Measurements from ENCODE around the gene TSPAN6.

DNA sequence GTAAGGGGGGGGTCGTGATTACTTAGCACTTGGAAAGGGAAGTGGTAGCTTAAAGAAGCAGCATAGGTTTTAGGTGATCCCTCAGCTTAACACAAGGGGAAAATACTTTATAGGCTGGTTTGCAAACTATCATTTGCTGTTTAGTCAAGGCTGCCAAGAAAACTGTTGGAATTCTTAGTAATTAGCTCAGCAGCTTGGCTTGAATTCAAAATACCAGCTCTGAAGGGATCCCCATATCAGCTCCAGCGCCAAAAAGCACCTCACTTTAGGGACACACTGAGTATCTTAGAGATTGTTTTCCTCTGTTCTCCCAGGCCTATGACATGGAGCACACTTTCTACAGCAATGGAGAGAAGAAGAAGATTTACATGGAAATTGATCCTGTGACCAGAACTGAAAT is 43.0 kb downstream of the TSPAN6 start:
- TF ChIP-seq, protein P1, sequence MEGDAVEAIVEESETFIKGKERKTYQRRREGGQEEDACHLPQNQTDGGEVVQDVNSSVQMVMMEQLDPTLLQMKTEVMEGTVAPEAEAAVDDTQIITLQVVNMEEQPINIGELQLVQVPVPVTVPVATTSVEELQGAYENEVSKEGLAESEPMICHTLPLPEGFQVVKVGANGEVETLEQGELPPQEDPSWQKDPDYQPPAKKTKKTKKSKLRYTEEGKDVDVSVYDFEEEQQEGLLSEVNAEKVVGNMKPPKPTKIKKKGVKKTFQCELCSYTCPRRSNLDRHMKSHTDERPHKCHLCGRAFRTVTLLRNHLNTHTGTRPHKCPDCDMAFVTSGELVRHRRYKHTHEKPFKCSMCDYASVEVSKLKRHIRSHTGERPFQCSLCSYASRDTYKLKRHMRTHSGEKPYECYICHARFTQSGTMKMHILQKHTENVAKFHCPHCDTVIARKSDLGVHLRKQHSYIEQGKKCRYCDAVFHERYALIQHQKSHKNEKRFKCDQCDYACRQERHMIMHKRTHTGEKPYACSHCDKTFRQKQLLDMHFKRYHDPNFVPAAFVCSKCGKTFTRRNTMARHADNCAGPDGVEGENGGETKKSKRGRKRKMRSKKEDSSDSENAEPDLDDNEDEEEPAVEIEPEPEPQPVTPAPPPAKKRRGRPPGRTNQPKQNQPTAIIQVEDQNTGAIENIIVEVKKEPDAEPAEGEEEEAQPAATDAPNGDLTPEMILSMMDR (conservative IDR thresholded peaks at IDR 0.05; ENCODE audit: low read length) = no peak
- TF ChIP-seq EZH2phosphoT487 (IDR thresholded peaks at IDR 0.05; ENCODE audit: borderline replicate concordance) = no peak
